ENCODE measurements around the gene RHNO1.

DNA sequence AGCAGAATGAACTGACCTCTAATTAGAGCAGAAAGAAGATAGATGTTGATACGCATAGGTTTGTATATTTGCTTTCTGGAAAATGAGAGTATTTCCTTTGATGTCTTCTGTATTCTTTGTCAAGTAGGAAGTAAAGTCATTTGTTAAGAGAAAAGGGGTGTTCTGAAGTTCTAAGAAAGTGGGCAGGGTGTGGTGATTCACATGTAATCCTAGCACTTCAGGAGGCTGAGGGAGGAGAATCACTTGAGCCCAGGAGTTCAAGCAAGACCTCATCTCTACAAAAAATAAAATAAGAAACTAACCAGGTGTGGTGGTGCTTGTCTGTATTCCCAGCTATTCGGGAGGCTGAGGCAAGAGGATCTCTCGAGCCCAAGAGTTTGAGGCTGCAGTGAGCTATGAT is 2.8 kb downstream of the RHNO1 start:
- peak; percentile 72 for TF ChIP-seq POLR2A (IDR thresholded peaks at IDR 0.05; ENCODE audit: low read length)
- no peak for TF ChIP-seq GATA1 (IDR thresholded peaks at IDR 0.05; ENCODE audit: low read depth, low read length)

Data from erythroblast (primary cell).